HG02610 (cell line): ENCODE results near the gene TECR.
"Not testable (repeated sequence)": the region's sequence is repeated elsewhere in the genome, so short reads cannot be mapped to it uniquely, and the experiment has no call there.

Experiments
- ATAC-seq: cut with Tn5 transposase; IDR thresholded peaks from one replicate; pipeline ENCODE4 v1.9.1; 2021; ENCODE audit warnings: mild to moderate bottlenecking, moderate library complexity; ENCODE audit not compliant: unreplicated experiment

TECR gene

DNA sequence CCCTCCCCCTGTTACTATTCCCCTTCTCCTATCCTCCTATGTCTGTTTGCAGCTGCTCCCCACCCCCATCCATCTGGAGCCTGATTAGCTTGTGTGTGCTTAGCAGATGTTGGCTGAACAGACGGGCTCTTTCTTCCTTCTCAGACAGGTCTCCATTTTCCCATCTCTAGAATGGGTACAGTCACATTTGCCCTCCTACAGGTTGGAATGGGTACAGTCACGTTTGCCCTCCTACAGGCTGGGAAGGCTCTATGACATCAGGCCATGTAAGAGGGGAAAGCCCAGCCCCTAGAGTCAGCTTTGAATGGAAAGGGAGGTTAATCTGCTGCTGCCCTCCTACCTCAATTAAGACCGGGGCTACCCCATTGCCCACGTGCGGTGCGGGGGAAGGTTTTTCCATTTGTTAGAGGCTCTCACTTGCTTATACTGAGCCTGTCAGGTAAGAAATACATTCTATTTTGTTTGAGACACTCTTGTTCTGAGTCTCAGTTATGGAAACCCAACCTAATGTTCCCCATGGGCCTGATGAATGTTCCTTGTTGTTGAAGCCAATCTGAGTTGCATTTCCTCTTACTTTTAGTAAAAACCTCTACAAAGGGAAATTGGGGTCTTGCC, 51.3 kb downstream of the TECR start:
- ATAC-seq = no peak

DNA sequence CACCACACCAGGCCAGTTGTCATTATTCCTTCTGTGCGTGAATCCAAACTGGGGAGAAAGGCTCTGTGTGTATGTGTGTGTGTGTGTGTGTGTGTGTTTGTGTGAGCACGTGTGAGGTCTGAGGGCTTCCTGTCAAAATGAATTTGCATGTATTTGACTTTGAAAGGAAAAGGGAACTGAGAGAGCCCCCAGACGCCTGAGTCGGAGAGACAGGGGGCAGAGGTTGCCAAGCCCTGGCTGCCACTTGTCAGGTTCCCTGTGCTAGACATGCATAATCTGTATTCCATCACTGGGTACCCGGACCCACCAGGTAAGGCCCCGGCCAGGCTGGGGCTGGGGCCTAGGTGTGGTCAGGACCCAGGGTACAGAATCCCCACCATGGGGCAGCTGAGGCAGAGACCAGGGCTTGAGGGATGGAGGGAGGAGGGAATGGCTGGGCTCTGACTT, 53.5 kb downstream of the TECR start, which contains the start of gene CLEC17A:
CLEC17A (plus strand) TSS at position 191 of the 447 bp plus-strand sequence; CDS start at position 268, 77 bp downstream.
- ATAC-seq = no peak

DNA sequence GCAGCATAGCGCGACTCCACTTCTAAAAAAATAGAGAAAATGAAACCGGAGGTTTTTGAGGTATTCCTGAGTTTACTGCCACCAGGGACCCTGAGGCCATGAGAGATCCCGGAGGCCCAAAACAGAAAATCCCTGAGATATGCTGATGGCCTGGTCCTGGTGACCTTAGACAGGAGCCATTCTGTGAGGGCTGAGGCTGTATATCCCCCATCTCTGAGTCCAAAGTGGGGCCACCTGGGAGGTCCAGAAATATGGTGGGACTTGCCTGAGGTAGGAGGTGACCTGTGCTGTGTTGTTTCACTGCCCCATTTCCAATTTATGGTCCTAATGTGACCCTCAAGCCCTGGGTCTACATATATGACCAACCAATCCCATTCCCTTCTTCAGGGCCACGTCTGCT, 55.0 kb downstream of the TECR start:
- ATAC-seq = not testable (repeated sequence)

DNA sequence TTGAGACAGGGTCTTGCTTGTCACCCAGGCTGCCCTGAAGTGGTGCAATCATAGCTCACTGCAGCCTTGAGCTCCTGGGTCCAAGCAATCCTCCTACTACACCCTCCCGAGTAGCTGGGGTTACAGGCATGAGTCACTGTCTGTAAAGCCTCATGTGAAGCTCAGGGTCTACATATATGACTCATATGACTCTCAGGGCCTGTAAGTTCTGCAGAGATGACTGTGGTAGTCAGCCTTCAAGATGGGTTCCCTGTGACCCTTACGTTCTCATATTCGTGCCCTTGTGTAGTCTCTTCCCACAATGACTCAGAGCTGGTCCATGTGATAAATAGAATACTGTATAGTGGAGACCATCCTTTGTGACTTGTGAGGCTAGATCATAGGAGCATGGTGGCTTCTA, 55.8 kb downstream of the TECR start:
- peak; percentile 66 for ATAC-seq

DNA sequence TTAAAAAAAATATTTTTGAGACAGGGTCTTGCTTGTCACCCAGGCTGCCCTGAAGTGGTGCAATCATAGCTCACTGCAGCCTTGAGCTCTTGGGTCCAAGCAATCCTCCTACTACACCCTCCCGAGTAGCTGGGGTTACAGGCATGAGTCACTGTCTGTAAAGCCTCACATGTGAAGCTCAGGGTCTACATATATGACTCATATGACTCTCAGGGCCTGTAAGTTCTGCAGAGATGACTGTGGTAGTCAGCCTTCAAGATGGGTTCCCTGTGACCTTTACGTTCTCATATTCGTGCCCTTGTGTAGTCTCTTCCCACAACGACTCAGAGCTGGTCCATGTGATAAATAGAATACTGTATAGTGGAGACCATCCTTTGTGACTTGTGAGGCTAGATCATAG, 60.0 kb downstream of the TECR start:
- peak; percentile 22 for ATAC-seq

DNA sequence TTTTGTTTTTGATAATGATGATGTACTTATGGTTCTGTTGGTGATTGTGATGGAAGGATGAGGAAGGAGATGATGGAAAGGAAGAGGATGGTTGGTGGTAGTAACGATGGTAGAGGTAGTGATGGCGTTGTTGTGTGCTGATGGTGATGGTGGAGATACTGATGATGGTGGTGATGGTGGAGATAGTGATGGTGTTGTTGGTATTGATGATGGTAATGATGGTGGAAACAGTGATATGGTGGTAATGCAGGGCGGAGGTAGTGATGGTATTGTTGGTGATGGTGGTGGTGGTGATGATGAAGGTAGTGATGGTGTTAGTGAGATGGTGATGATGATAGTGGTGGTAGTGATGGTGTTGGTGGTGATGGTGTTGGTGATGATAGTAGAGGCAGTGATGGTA, 66.2 kb downstream of the TECR start:
- ATAC-seq = no peak

DNA sequence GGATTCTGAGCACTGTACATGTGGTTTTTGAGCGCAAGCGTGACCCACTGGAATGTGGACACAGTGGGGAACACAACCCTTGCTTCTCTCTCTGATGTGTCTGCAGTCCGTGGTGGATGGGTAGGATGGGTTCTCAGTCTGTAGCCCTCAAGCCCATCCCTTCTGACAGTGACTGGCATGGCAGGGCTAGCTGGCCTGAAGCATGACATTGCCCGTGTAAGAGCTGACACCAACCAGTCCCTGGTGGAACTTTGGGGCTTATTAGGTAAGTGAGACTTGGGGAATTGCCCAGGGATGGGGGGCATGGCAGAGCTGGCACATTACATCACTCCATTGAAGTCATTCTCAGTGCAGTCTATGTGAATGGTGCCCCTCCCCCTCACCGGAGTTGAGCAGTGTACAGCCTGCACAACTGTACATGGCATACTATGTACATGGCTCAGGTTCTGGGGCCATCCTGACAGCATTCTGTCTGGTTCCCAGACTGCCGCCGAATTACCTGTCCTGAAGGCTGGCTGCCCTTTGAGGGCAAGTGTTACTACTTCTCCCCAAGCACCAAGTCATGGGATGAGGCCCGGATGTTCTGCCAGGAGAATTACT, 70.3 kb downstream of the TECR start:
- ATAC-seq = no peak

DNA sequence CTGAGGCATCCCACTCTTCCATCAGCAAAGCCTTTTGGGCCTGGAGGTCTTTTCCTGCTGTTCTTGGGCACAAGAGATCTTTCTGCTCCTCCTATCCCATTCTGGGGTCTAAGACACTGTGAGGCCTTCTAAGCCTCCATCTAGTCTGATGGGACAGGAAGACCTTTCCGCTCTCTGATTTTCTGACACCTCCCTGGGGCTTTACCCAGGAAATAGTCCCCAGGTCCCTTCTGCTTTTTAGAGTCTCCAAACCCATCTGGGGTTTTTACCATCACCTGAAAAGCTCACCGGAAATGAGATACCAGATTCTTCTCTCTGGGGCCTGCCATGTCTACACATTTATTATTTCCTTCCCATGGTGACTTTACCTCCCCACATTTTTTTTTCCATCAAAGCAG, 74.6 kb downstream of the TECR start:
- peak; percentile 83 for ATAC-seq

DNA sequence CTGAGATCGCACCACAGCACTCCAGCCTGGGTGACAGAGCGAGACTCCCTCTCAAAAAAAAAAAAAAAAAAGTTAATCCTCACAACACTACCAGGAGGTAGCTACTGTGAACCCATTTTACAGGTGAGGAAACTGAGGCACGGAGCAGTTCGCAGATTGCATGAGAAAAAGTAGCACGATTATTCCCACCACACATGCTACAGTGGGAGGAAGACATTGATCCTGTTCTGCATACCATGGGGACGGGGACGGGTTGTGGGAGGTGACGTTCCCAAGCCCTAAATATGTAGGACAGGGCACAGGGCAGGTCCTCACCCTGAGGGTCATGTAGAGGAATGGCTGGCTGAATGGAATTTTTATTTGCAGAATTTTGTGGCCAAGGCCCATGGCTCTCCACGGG, 77.2 kb downstream of the TECR start:
- no peak for ATAC-seq

DNA sequence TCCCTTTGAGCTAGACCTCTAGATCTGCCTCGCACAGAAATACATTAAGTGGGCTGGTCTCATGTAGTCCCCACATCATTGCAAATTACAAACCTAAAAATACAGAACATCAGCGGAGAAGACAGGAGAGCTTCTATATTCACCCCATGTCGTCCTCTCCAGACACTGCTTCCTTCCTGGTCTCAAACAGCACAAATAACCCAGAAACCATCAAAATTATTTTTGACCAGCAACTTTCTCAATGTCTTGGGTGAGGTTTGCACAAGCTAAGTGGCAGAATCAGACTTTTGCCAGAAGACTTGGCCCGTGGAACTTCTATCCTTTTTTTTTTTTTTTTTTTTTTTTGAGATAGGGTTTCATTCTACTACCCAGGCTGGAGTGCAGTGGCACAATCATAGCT, 81.7 kb downstream of the TECR start:
- no peak for ATAC-seq

DNA sequence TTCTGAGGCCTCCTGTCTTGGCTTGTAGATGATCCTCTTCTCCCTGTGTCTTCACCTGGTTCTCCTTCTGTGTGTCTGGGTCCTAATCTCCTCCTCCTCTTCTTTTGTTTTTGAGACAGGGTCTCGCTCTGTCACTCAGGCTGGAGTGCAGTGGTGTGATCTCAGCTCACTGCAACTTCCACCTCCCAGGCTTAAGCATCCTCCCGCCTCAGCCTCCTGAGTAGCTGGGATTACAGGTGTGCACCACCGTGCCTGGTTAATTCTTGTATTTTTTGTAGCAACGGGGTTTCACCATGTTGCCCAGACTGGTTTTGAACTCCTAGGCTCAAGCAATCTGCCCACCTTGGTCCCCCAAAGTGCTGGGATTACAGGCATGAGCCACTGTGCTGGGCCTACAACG, 82.8 kb downstream of the TECR start:
- ATAC-seq = not testable (repeated sequence)

DNA sequence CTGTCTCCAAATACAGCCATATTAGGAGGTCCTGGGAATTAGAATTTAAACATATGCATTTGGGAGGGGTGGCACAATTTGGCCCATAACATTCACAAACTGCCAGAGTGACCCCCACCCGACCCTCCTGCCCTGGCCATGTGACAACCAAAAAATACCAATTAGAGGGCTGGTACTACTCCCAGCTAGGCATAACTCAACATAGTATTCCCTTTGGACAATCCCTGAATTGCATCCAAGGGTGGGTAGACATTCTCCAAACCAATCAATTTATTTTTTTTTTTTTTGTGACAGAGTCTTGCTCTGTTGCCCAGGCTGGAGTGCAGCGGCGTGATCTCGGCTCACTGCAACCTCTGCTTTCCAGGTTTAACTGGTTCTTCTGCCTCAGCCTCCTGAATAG, 83.3 kb downstream of the TECR start:
- no peak for ATAC-seq

DNA sequence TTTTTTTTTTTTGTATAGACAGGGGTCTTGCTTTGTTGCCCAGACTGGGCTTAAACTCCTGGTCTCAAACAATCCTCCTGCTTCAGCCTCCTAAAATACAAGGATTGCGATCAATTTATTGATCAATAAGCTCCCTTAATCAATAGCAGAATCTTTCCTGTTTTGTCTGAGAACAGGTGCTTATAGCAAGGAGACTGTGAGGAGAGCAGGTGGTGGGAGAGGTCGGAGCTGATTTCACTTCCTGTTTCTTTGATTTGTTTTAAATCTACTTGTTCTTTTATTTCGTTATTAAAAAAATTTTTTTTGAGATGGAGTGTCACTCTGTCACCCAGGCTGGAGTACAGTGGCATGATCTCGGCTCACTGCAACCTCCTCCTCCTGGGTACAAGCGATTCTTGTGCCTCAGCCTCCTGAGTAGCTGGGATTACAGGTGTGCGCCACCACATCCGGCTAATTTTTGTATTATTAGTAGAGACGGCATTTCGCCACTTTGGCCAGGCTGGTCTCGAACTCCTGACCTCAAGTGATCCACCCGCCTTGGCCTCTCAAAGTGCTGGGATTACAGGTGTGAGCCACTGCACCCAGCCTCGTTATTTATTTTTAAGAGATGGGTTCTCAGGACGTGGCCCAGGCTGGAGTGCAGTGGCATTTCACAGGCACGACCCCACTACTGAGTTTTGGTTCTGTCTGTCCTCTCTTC, 84.2 kb downstream of the TECR start:
- not testable (repeated sequence) for ATAC-seq

DNA sequence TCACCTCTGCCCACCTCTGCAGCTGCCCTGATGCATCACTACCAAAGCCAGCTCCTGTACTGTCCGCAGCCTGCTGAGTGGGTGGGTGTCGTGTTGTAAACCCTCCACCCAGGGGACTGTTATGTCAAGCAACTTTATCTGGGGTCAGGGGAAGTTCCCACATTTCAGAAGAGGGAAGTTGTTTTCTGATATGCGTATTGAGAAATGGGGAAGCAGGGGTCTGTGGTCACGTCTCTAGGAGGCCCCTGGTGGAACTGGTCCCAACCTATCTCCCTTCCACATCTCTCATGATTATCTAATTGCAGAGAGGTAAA, 84.7 kb downstream of the TECR start:
- peak; percentile 63 for ATAC-seq
